ENCODE results near the gene KRTAP10-1. TPM values are rescaled to one million over a fixed set of nuclear protein-coding genes. Genes with fewer than 3 reads are reported as not detected.

The KRTAP10-1 gene
- total RNA-seq, 5 donors from 2014 or later (not counting 1 experiment from before 2014, with no cell fraction given) = not detected

DNA sequence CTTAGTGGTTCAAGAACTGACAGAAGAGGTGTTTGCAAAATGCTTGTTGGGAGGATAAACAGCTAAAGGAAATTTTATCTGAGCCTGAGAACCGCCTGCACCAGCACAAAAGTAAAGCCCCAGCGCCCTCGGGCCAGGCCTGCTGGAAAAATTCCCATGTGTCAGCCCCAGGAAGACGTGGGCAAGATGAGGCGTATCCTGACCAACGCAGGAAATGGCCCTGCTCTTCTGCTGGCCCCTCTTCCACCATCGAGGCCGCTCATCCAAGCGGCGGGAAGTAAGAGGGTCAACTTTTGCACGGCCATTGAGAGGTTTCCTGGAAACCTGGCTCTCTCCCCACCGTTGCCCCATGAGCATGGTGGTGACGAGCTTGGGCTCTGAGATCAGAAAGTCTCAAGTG is 45.0 kb downstream of the KRTAP10-1 start:
- POLR2A ChIA-PET = interaction anchor here in 1 of 2 donors (0.6 kb wide), 1 partner anchor 437 kb away, joined by 3 read pairs; no protein-coding TSS in a partner anchor
- Histone ChIP-seq H3K4me1 (ENCODE audit: control insufficient read depth in 1 of 2, extremely low read depth in 1 of 2, insufficient read depth in 2 of 2, low read length in 2 of 2) (no peaks in the 10 kb centered on the region), H3K9me3 (no peaks in the 10 kb centered on the region), H3K4me3 (ENCODE audit: control insufficient read depth in 1 of 2, extremely low read depth in 1 of 2, low read length in 1 of 2) (no peak overlapping the region), H3K36me3 (ENCODE audit: control insufficient read depth in 2 of 2, extremely low read depth in 1 of 2, insufficient read depth in 1 of 2, low read length in 1 of 2) (no peaks in the 10 kb centered on the region), H3K27ac (ENCODE audit: low read length) (no peak overlapping the region), H3K27me3 (replicated peaks in 1 of 2; ENCODE audit: control insufficient read depth in 2 of 2, extremely low read depth in 1 of 2, insufficient read depth in 2 of 2, low read length in 1 of 2) (peaks cover 0 to 65% of the 10 kb centered on the region in 2 experiments)
- no peak overlapping the region for H3K27ac Mint-ChIP-seq
- no peak overlapping the region for H3K4me3 Mint-ChIP-seq
- no peak for DNase-seq
- no peak for ATAC-seq (replicated peaks in 1 of 4)
- CTCF ChIA-PET = no interaction called here
- peaks cover 3% of the 10 kb centered on the region for H3K36me3 Mint-ChIP-seq
- peaks cover 5 to 13% (median 7%) of the 10 kb centered on the region in 3 donors for H3K9me3 Mint-ChIP-seq
- WGBS (ENCODE audit: insufficient coverage) = 81% methylated on average over 10 of the region's 13 CpGs
- peaks cover 8 to 40% of the 10 kb centered on the region in 2 donors for H3K27me3 Mint-ChIP-seq
- no peaks in the 10 kb centered on the region for H3K4me1 Mint-ChIP-seq

DNA sequence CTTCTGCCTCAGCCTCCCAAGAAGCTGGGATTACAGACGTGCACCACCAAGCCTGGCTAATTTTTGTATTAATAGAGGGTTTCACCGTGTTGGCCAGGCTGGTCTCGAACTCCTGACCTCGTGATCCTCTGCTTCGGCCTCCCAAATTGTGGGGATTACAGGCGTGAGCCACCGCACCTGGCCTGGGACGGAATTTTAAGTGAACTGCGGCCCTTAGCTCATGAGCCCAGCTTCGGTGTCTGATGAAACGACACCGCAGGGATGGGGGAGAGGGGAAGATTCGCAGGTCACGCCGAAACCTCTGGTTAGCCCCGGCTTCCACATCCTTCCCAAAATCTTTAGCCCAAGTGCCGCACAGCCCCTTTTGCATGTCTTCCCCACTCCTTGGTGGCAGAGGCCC is 45.6 kb downstream of the KRTAP10-1 start:
- Histone ChIP-seq H3K27me3 (replicated peaks in 1 of 2; ENCODE audit: control insufficient read depth in 2 of 2, extremely low read depth in 1 of 2, insufficient read depth in 2 of 2, low read length in 1 of 2) (peaks cover 0 to 60% of the 10 kb centered on the region in 2 experiments), H3K27ac (ENCODE audit: low read length) (no peak overlapping the region), H3K9me3 (no peaks in the 10 kb centered on the region), H3K36me3 (ENCODE audit: control insufficient read depth in 2 of 2, extremely low read depth in 1 of 2, insufficient read depth in 1 of 2, low read length in 1 of 2) (no peaks in the 10 kb centered on the region), H3K4me1 (ENCODE audit: control insufficient read depth in 1 of 2, extremely low read depth in 1 of 2, insufficient read depth in 2 of 2, low read length in 2 of 2) (no peaks in the 10 kb centered on the region), H3K4me3 (ENCODE audit: control insufficient read depth in 1 of 2, extremely low read depth in 1 of 2, low read length in 1 of 2) (no peak overlapping the region)
- peaks cover 3% of the 10 kb centered on the region for H3K36me3 Mint-ChIP-seq
- H3K27me3 Mint-ChIP-seq = peaks cover 10 to 40% of the 10 kb centered on the region in 2 donors
- no peak overlapping the region for H3K4me3 Mint-ChIP-seq
- DNase-seq (no peak), ATAC-seq (replicated peaks in 1 of 4) (no peak)
- H3K9me3 Mint-ChIP-seq = peaks cover 5 to 13% (median 7%) of the 10 kb centered on the region in 3 donors
- CTCF ChIA-PET = interaction anchor here in 1 of 2 donors (0.9 kb wide), 1 partner anchor 307 kb away, joined by 6 read pairs; no protein-coding TSS in a partner anchor
- H3K27ac Mint-ChIP-seq = no peak overlapping the region
- H3K4me1 Mint-ChIP-seq = no peaks in the 10 kb centered on the region
- POLR2A ChIA-PET = interaction anchor here in 1 of 2 donors (0.6 kb wide), 1 partner anchor 437 kb away, joined by 3 read pairs; no protein-coding TSS in a partner anchor
- 74% methylated on average over 8 of the region's 17 CpGs for WGBS (ENCODE audit: insufficient coverage)

- Histone ChIP-seq H3K9me3 (no peaks in the 10 kb centered on the region), H3K4me3 (ENCODE audit: control insufficient read depth in 1 of 2, extremely low read depth in 1 of 2, low read length in 1 of 2) (no peak overlapping the region), H3K4me1 (ENCODE audit: control insufficient read depth in 1 of 2, extremely low read depth in 1 of 2, insufficient read depth in 2 of 2, low read length in 2 of 2) (no peaks in the 10 kb centered on the region), H3K36me3 (ENCODE audit: control insufficient read depth in 2 of 2, extremely low read depth in 1 of 2, insufficient read depth in 1 of 2, low read length in 1 of 2) (no peaks in the 10 kb centered on the region), H3K27me3 (replicated peaks in 1 of 2; ENCODE audit: control insufficient read depth in 2 of 2, extremely low read depth in 1 of 2, insufficient read depth in 2 of 2, low read length in 1 of 2) (peaks cover 0 to 49% of the 10 kb centered on the region in 2 experiments), H3K27ac (ENCODE audit: low read length) (no peak overlapping the region)
- Mint-ChIP-seq H3K27me3 (peaks cover 13 to 36% of the 10 kb centered on the region in 2 donors), H3K4me1 (peaks cover 0 to under 1% (median 0%) of the 10 kb centered on the region in 3 donors), H3K27ac (no peak overlapping the region), H3K9me3 (peaks cover 5 to 13% (median 7%) of the 10 kb centered on the region in 3 donors), H3K4me3 (no peak overlapping the region), H3K36me3 (peaks cover 3% of the 10 kb centered on the region)
- ATAC-seq (replicated peaks in 1 of 4) = no peak
- CTCF ChIA-PET = no interaction called here
- POLR2A ChIA-PET = no interaction called here
- no peak for DNase-seq
- WGBS (ENCODE audit: insufficient coverage) = 92% methylated on average over 8 of the region's 9 CpGs
Measured at GRCh38 chr21:44492567-44493385, 47.2 kb downstream of the KRTAP10-1 start.

DNA sequence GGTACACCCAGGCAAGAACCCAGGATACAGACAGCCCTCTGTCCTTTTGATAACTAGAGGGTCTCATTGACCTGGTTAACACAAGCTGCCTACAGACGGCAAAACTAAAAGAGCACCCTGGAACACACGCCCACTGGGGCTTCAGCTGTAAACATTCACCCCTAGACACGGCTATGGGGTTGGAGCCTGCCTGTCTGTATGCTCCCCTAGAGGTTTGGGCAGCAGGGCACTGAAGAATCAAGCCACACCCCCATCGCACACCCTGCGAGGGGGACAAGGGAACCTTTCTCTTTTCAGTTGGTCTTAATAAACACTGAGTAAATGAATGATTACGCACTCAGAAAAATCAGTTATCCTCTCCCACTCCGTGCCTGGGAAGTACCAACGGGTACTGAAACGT is 49.2 kb downstream of the KRTAP10-1 start:
- Histone ChIP-seq H3K4me3 (ENCODE audit: control insufficient read depth in 1 of 2, extremely low read depth in 1 of 2, low read length in 1 of 2) (no peak overlapping the region), H3K9me3 (no peaks in the 10 kb centered on the region), H3K36me3 (ENCODE audit: control insufficient read depth in 2 of 2, extremely low read depth in 1 of 2, insufficient read depth in 1 of 2, low read length in 1 of 2) (no peaks in the 10 kb centered on the region), H3K4me1 (ENCODE audit: control insufficient read depth in 1 of 2, extremely low read depth in 1 of 2, insufficient read depth in 2 of 2, low read length in 2 of 2) (peaks cover 7% of the 10 kb centered on the region in 2 experiments), H3K27me3 (replicated peaks in 1 of 2; ENCODE audit: control insufficient read depth in 2 of 2, extremely low read depth in 1 of 2, insufficient read depth in 2 of 2, low read length in 1 of 2) (peaks cover 0 to 36% of the 10 kb centered on the region in 2 experiments), H3K27ac (ENCODE audit: low read length) (no peak overlapping the region)
- Mint-ChIP-seq H3K4me1 (peaks cover 4 to 7% (median 6%) of the 10 kb centered on the region in 3 donors), H3K4me3 (no peak overlapping the region), H3K36me3 (peaks cover 3% of the 10 kb centered on the region), H3K27ac (no peak overlapping the region), H3K27me3 (peaks cover 13 to 24% of the 10 kb centered on the region in 2 donors), H3K9me3 (peaks cover 5 to 13% (median 7%) of the 10 kb centered on the region in 3 donors)
- WGBS (ENCODE audit: insufficient coverage) = 83% methylated on average over 3 of the region's 9 CpGs
- ChIA-PET CTCF (no interaction called here), POLR2A (no interaction called here)
- no peak for DNase-seq
- no peak for ATAC-seq (replicated peaks in 1 of 4)

DNA sequence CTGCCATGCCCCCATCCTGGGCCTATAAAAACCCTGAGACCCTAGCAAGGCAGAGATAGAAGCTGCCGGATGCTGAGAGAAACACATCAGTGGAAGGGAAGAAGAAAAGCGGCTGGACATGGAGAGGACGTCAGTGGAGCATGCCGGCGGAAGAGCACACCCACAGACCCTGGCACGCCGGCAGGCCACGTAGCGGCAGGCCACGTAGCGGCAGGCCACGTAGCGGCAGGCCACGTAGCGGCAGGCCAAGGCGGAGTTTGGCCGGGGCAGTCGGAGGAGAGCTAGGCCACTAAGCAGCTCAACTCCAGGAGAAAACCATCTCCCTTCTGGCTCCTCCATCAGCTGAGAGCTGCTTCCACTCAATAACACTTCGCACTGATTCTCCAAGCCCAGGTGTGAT is 49.6 kb downstream of the KRTAP10-1 start:
- no peak overlapping the region for H3K4me3 ChIP-seq (ENCODE audit: control insufficient read depth in 1 of 2, extremely low read depth in 1 of 2, low read length in 1 of 2)
- ATAC-seq (replicated peaks in 1 of 4) (no peak), DNase-seq (no peak)
- Mint-ChIP-seq H3K4me1 (peaks cover 5 to 7% (median 6%) of the 10 kb centered on the region in 3 donors), H3K36me3 (peaks cover 3% of the 10 kb centered on the region), H3K4me3 (no peak overlapping the region), H3K27ac (no peak overlapping the region), H3K9me3 (peaks cover 5 to 13% (median 7%) of the 10 kb centered on the region in 3 donors), H3K27me3 (peaks cover 13 to 20% of the 10 kb centered on the region in 2 donors)
- no peak overlapping the region for H3K27ac ChIP-seq (ENCODE audit: low read length)
- H3K36me3 ChIP-seq (ENCODE audit: control insufficient read depth in 2 of 2, extremely low read depth in 1 of 2, insufficient read depth in 1 of 2, low read length in 1 of 2) = no peaks in the 10 kb centered on the region
- peaks cover 10 to 11% of the 10 kb centered on the region in 2 experiments for H3K4me1 ChIP-seq (ENCODE audit: control insufficient read depth in 1 of 2, extremely low read depth in 1 of 2, insufficient read depth in 2 of 2, low read length in 2 of 2)
- H3K27me3 ChIP-seq (replicated peaks in 1 of 2; ENCODE audit: control insufficient read depth in 2 of 2, extremely low read depth in 1 of 2, insufficient read depth in 2 of 2, low read length in 1 of 2) = peaks cover 0 to 37% of the 10 kb centered on the region in 2 experiments
- 95% methylated on average over 12 of the region's 19 CpGs for WGBS (ENCODE audit: insufficient coverage)
- H3K9me3 ChIP-seq = no peaks in the 10 kb centered on the region
- ChIA-PET CTCF (no interaction called here), POLR2A (no interaction called here)

- no peaks in the 10 kb centered on the region for H3K36me3 ChIP-seq (ENCODE audit: control insufficient read depth in 2 of 2, extremely low read depth in 1 of 2, insufficient read depth in 1 of 2, low read length in 1 of 2)
- no peak overlapping the region for H3K27ac ChIP-seq (ENCODE audit: low read length)
- peaks cover 11 to 13% of the 10 kb centered on the region in 2 experiments for H3K4me1 ChIP-seq (ENCODE audit: control insufficient read depth in 1 of 2, extremely low read depth in 1 of 2, insufficient read depth in 2 of 2, low read length in 2 of 2)
- H3K27me3 ChIP-seq (replicated peaks in 1 of 2; ENCODE audit: control insufficient read depth in 2 of 2, extremely low read depth in 1 of 2, insufficient read depth in 2 of 2, low read length in 1 of 2) = peaks cover 0 to 36% of the 10 kb centered on the region in 2 experiments
- ChIA-PET CTCF (interaction anchor here in 1 of 2 donors (0.7 kb wide), 1 partner anchor 217 kb away, joined by 4 read pairs; no protein-coding TSS in a partner anchor), POLR2A (no interaction called here)
- ATAC-seq (replicated peaks in 1 of 4) (no peak), DNase-seq (no peak)
- peaks cover 13 to 18% of the 10 kb centered on the region in 2 donors for H3K27me3 Mint-ChIP-seq
- no peaks in the 10 kb centered on the region for H3K9me3 ChIP-seq
- H3K27ac Mint-ChIP-seq = no peak overlapping the region
- H3K9me3 Mint-ChIP-seq = peaks cover 5 to 13% (median 7%) of the 10 kb centered on the region in 3 donors
- H3K4me1 Mint-ChIP-seq = peaks cover 6 to 10% (median 8%) of the 10 kb centered on the region in 3 donors
- H3K4me3 Mint-ChIP-seq = no peak overlapping the region
- WGBS (ENCODE audit: insufficient coverage) = no CpG with 5 or more reads among the region's 7 CpGs
- no peak overlapping the region for H3K4me3 ChIP-seq (ENCODE audit: control insufficient read depth in 1 of 2, extremely low read depth in 1 of 2, low read length in 1 of 2)
- peaks cover 3% of the 10 kb centered on the region for H3K36me3 Mint-ChIP-seq
Measured at GRCh38 chr21:44489962-44490361, 50.0 kb downstream of the KRTAP10-1 start.
